K562 (cell line): ENCODE measurements around the gene SPON1. TPM values are rescaled to one million over a fixed set of nuclear protein-coding genes. Genes with fewer than 3 reads are reported as not detected.

ENCODE experiments used
- ATAC-seq: fragments of 200-7000 bp; cut with Tn5 transposase; 3 replicates; pipeline ENCODE4 v1.9.1; 2020; ENCODE audit warnings: moderate library complexity
- BruUV-seq: library from RNA; stranded (reverse); fragments of 400-500 nt; replicated peaks from 2 replicates; lab custom pipeline; 2021; lab: Mats Ljungman, UMichigan
- CTCF ChIA-PET: fragments of 300-600 bp; formaldehyde crosslinking; extraction: SDS; loops from one replicate; lab custom pipeline; 2021; ENCODE audit warnings: low intra/inter-chr PET ratio; lab: Yijun Ruan, JAX
- POLR2A ChIA-PET: fragments of 300-600, 350-650 bp; sonication (Branson Sonifier 250); formaldehyde crosslinking; extraction: SDS; loops from one replicate; lab custom pipeline; 2021; ENCODE audit warnings: antibody characterized with exemption, inconsistent platforms; lab: Yijun Ruan, JAX
- DNase-seq, 4 experiments: peaks; one replicate each; pipeline versions ENCODE4 v3.0.0 to v3.0.0-alpha.2; 2011 to 2018; ENCODE audit warnings: low spot score in 3 of 4, mixed read lengths in 3 of 4; ENCODE audit errors: extremely low read depth in 1 of 4
- FAIRE-seq: peaks from 2 replicates; lab custom pipeline; 2011; peaks lifted over from hg19 to GRCh38; lab: Jason Lieb, UNC
- H2AFZ ChIP-seq: 2 replicates; pipeline ENCODE4 v1.6.0; 2011; ENCODE audit warnings: low read depth, low read length, control low read depth, inconsistent platforms
- H3K27ac ChIP-seq: fragments of 200-600 bp; 3 replicates; pipeline ENCODE4 v1.8.0; 2011; ENCODE audit warnings: low read depth, mild to moderate bottlenecking, control low read depth, inconsistent platforms, low read length, moderate library complexity, mixed read lengths; ENCODE audit errors: extremely low read depth
- H3K27me3 ChIP-seq, 2 experiments: fragments of 300-600 bp in 1 of 2; 2 replicates in 1 of 2; 3 replicates in 1 of 2; pipeline versions ENCODE4 v1.6.0 to v1.8.0; 2011; ENCODE audit warnings: inconsistent platforms in 2 of 2, low read length in 2 of 2, mild to moderate bottlenecking in 1 of 2, mixed read lengths in 1 of 2, moderate library complexity in 1 of 2; ENCODE audit not compliant: control insufficient read depth in 2 of 2, insufficient read depth in 2 of 2
- H3K36me3 ChIP-seq: fragments of 300-600 bp; 3 replicates; pipeline ENCODE4 v1.8.0; 2011; ENCODE audit warnings: mild to moderate bottlenecking, low read length, inconsistent platforms; ENCODE audit not compliant: control insufficient read depth, insufficient read depth
- H3K4me1 ChIP-seq, 2 experiments: fragments of 200-600 bp in 1 of 2; replicated peaks in 1 of 2; 2 replicates in 1 of 2; 3 replicates in 1 of 2; pipeline versions ENCODE4 v1.5.1 to v1.8.0; 2011; ENCODE audit warnings: inconsistent platforms in 2 of 2, low read length in 2 of 2, mild to moderate bottlenecking in 1 of 2, mixed read lengths in 1 of 2, moderate library complexity in 1 of 2; ENCODE audit not compliant: control insufficient read depth in 2 of 2, insufficient read depth in 2 of 2
- H3K4me2 ChIP-seq: 2 replicates; pipeline ENCODE4 v1.6.1; 2011; ENCODE audit warnings: low read length, control low read depth, inconsistent platforms, mixed read lengths; ENCODE audit not compliant: insufficient read depth
- H3K4me3 ChIP-seq: fragments of 200-600 bp; sonication (generic), shearing (Covaris generic); 2 replicates; pipeline ENCODE4 v1.5.1; 2016; ENCODE audit warnings: control low read depth, inconsistent platforms
- H3K79me2 ChIP-seq: fragments of 200-600 bp; 3 replicates; pipeline ENCODE4 v1.8.0; 2011; ENCODE audit warnings: low read length, inconsistent platforms; ENCODE audit not compliant: control insufficient read depth, insufficient read depth
- H3K9ac ChIP-seq, 2 experiments: 2 replicates each; pipeline versions ENCODE4 v1.6.0 to v1.6.1; 2011; ENCODE audit warnings: low read depth in 2 of 2, low read length in 2 of 2, control low read depth in 1 of 2, inconsistent platforms in 1 of 2, mild to moderate bottlenecking in 1 of 2, mixed read lengths in 1 of 2; ENCODE audit not compliant: insufficient read depth in 1 of 2
- H3K9me1 ChIP-seq: one replicate; pipeline ENCODE4 v1.6.0; 2011; ENCODE audit warnings: inconsistent platforms, mild to moderate bottlenecking, low read length, moderate library complexity; ENCODE audit not compliant: control insufficient read depth, insufficient read depth
- H3K9me3 ChIP-seq: replicated peaks from 2 replicates; pipeline ENCODE4 v1.5.1; 2011; ENCODE audit warnings: low read depth, low read length, inconsistent platforms; ENCODE audit not compliant: control insufficient read depth, insufficient read depth
- H4K20me1 ChIP-seq: replicated peaks from 2 replicates; pipeline ENCODE4 v1.6.1; 2011; ENCODE audit warnings: low read length, inconsistent platforms, mixed read lengths; ENCODE audit not compliant: control insufficient read depth, insufficient read depth
- CUX1 ChIP-seq: fragments of 200-800 bp; sonication (Bioruptor generic); IDR thresholded peaks from 2 replicates; pipeline ENCODE4 v1.6.1; 2016; ENCODE audit warnings: missing genetic modification characterization, missing compliant biosample characterization
- EGR1 ChIP-seq: fragments of 450-650 bp; conservative IDR thresholded peaks from 2 replicates; pipeline ENCODE4 v1.6.1; 2017; ENCODE audit warnings: mild to moderate bottlenecking
- ELF2 ChIP-seq: fragments of 250-450 bp; sonication (Bioruptor Pico); IDR thresholded peaks from 2 replicates; pipeline ENCODE4 v1.5.0; 2021; ENCODE audit warnings: mild to moderate bottlenecking
- NR4A1 ChIP-seq, 2 experiments: fragments of 250-450 bp in 1 of 2; fragments of 450-650 bp in 1 of 2; sonication (Bioruptor Pico) in 1 of 2; IDR thresholded peaks; 2 replicates each; pipeline versions ENCODE4 v1.4.0 to v1.6.1; 2016 to 2020; ENCODE audit warnings: mild to moderate bottlenecking in 2 of 2, missing compliant biosample characterization in 1 of 2, missing genetic modification characterization in 1 of 2, moderate library complexity in 1 of 2
- SMARCC2 ChIP-seq: fragments of 450-650 bp; IDR thresholded peaks from 2 replicates; pipeline ENCODE4 v1.6.1; 2017; ENCODE audit warnings: antibody characterized with exemption, moderate library complexity, mild to moderate bottlenecking, low read depth
- ZBTB12 ChIP-seq: fragments of 250-450 bp; sonication (Bioruptor Pico); IDR thresholded peaks from 2 replicates; pipeline ENCODE4 v1.4.0; 2020
- WGBS: fragments of 100-300 bp; shearing (Covaris generic); methylation state at CpG from one replicate; pipeline ENCODE4 v1.1.6; 2016; ENCODE audit warnings: low coverage, mixed read lengths; ENCODE audit not compliant: insufficient coverage; ENCODE audit errors: missing lambda C conversion rate; 5-methylcytosine and 5-hydroxymethylcytosine counted together
- in situ Hi-C: fragments of 300-500 bp; cut with MboI; formaldehyde crosslinking; loops from 4 replicates; pipeline ENCODE4 v1.15.0; 2018; ENCODE audit warnings: inconsistent platforms, mixed read lengths
- intact Hi-C: fragments of 100-400 bp; cut with micrococcal nuclease; formaldehyde crosslinking; loops from 2 replicates; pipeline ENCODE4 v1.14.2; 2022
- polyA plus RNA-seq, 8 experiments: library from polyadenylated mRNA; depleted of rRNA in 4 of 8; stranded (reverse) in 5 of 8; unstranded in 3 of 8; fragments of >200 nt; fragmentation: Nextera tagmentation in 2 of 8; fragmentation: Illumina TruSeq in 1 of 8; extraction: Ambion mirVana in 2 of 8; extraction: Trizol in 1 of 8; gene quantifications; 2 replicates each; pipeline versions ENCODE4 v1.2.1 to v1.2.3, GENCODE V29; 2011 to 2014; ENCODE audit warnings: inconsistent platforms in 1 of 8, missing spikeins in 1 of 8
- total RNA-seq, 7 experiments: library from RNA; depleted of rRNA in 6 of 7; stranded (reverse); fragments of >200 nt in 6 of 7; fragmentation: Illumina TruSeq in 2 of 7; extraction: Trizol in 2 of 7; gene quantifications; 2 replicates each; pipeline versions ENCODE4 v1.2.1 to v1.2.3, GENCODE V29; 2011 to 2021; ENCODE audit warnings: low replicate concordance in 1 of 7

Gene SPON1
- total and polyA plus RNA-seq, 9 of the 15 experiments (the other 6 are each of a cell fraction or from before 2014, with no cell fraction given): 0.04 to 0.06 TPM; not detected in 7

- no peaks in the 10 kb centered on the region for H3K9me3 ChIP-seq
- no peaks in the 10 kb centered on the region for H3K79me2 ChIP-seq
- no peak overlapping the region for H2AFZ ChIP-seq
- no peak for DNase-seq
- CTCF ChIA-PET: no interaction called here
- no peaks in the 10 kb centered on the region for H4K20me1 ChIP-seq
- BruUV-seq: no TSS peak
- H3K4me3 ChIP-seq: no peak overlapping the region
- no peaks in the 10 kb centered on the region for H3K36me3 ChIP-seq
- no peak overlapping the region for H3K27ac ChIP-seq
- no peak for TF ChIP-seq EGR1
- TF ChIP-seq CUX1 (CRISPR knock-in tag): no peak
- TF ChIP-seq NR4A1 (CRISPR knock-in tag; IDR thresholded peaks at IDR 0.05): no peak
- no peak for TF ChIP-seq NR4A1 (tag; IDR thresholded peaks at IDR 0.05)
- no peak for TF ChIP-seq SMARCC2
- no peak for TF ChIP-seq ZBTB12 (CRISPR knock-in tag)
- no peak for TF ChIP-seq ELF2 (CRISPR knock-in tag)
- TF ChIP-seq, all 486 proteins: peak for 0
- H3K4me1 ChIP-seq: no peaks in the 10 kb centered on the region; a peak in 1 of 5 replicates
- no peak overlapping the region for H3K4me2 ChIP-seq
- intact Hi-C loops: no loop called here
- FAIRE-seq: no peak
- peaks cover 2 to 13% of the 10 kb centered on the region in 2 experiments; a peak in 3 of 5 replicates for H3K27me3 ChIP-seq
- no peaks in the 10 kb centered on the region for H3K9me1 ChIP-seq
- no peak overlapping the region for H3K9ac ChIP-seq
- no peak for ATAC-seq
- WGBS: 0% methylated on average over 4 of the region's 4 CpGs
- in situ Hi-C loops: no loop called here
- POLR2A ChIA-PET: interaction anchor here (1.3 kb wide), 1 partner anchor 11 kb away, joined by 3 read pairs; no protein-coding TSS in a partner anchor
These were observed 174.8 kb downstream of the SPON1 start for GRCh38 chr11:14137284-14137683.
